Endothelial cell of umbilical vein (primary cell): ENCODE data around the gene RIOK3. TPM values are rescaled to one million over a fixed set of nuclear protein-coding genes. Genes with fewer than 3 reads are reported as not detected.

Source experiments
- BruUV-seq: library from RNA; stranded (reverse); fragments of 400-500 nt; replicated peaks from 2 replicates; lab custom pipeline; 2021; lab: Mats Ljungman, UMichigan
- CTCF ChIA-PET: fragments of 300-600, 350-600 bp; sonication (Branson Sonifier 250); formaldehyde crosslinking; loops from one replicate; lab custom pipeline; 2021; ENCODE audit warnings: antibody characterized with exemption, inconsistent platforms; lab: Charles Lee
- POLR2A ChIA-PET: fragments of 300-600, 350-600 bp; sonication (Branson Sonifier 250); formaldehyde crosslinking; loops from one replicate; lab custom pipeline; 2021; ENCODE audit warnings: antibody characterized with exemption, inconsistent platforms; lab: Charles Lee
- DNase-seq: peaks from one replicate; pipeline ENCODE4 v3.0.0-alpha.2; 2011; ENCODE audit warnings: low read depth, low spot score
- FAIRE-seq: peaks from 2 replicates; lab custom pipeline; 2011; peaks lifted over from hg19 to GRCh38; lab: Jason Lieb, UNC
- H2AFZ ChIP-seq: 2 replicates; pipeline ENCODE4 v1.6.0; 2012; ENCODE audit warnings: low read depth, low read length, control low read depth, inconsistent platforms
- H3K27ac ChIP-seq: 2 replicates; pipeline ENCODE4 v1.5.1; 2011; ENCODE audit warnings: low read depth, mild to moderate bottlenecking, control low read depth, low read length, moderate library complexity; ENCODE audit not compliant: insufficient read depth
- H3K27me3 ChIP-seq, 2 experiments: 2 replicates each; pipeline versions ENCODE4 v1.6.0 to v1.6.1; 2011; ENCODE audit warnings: low read length in 2 of 2, mixed read lengths in 1 of 2; ENCODE audit not compliant: control insufficient read depth in 2 of 2, insufficient read depth in 2 of 2
- H3K36me3 ChIP-seq, 2 experiments: 2 replicates in 1 of 2; 3 replicates in 1 of 2; pipeline ENCODE4 v1.5.1; 2011; ENCODE audit warnings: low read length in 2 of 2, mild to moderate bottlenecking in 1 of 2, moderate library complexity in 1 of 2; ENCODE audit not compliant: control insufficient read depth in 2 of 2, insufficient read depth in 2 of 2; ENCODE audit errors: extremely low read depth in 1 of 2
- H3K4me1 ChIP-seq: 3 replicates; pipeline ENCODE4 v1.5.1; 2011; ENCODE audit warnings: mild to moderate bottlenecking, low read length; ENCODE audit not compliant: control insufficient read depth, insufficient read depth; ENCODE audit errors: extremely low read depth
- H3K4me2 ChIP-seq: 2 replicates; pipeline ENCODE4 v1.6.1; 2011; ENCODE audit warnings: low read length, control low read depth, mixed read lengths; ENCODE audit not compliant: insufficient read depth
- H3K4me3 ChIP-seq, 3 experiments: fragments of 200-600 bp in 1 of 3; sonication (generic), shearing (Covaris generic) in 1 of 3; replicated peaks in 1 of 3; 2 replicates each; pipeline ENCODE4 v1.5.1; 2011 to 2016; ENCODE audit warnings: control low read depth in 3 of 3, low read length in 3 of 3, mild to moderate bottlenecking in 2 of 3, inconsistent platforms in 1 of 3, low read depth in 1 of 3, moderate library complexity in 1 of 3; ENCODE audit not compliant: insufficient read depth in 1 of 3
- H3K79me2 ChIP-seq: 2 replicates; pipeline ENCODE4 v1.6.0; 2012; ENCODE audit warnings: low read length, inconsistent platforms; ENCODE audit not compliant: control insufficient read depth, insufficient read depth
- H3K9ac ChIP-seq: replicated peaks from 2 replicates; pipeline ENCODE3; 2011; ENCODE audit warnings: low read length, control low read depth; ENCODE audit not compliant: insufficient read depth; ENCODE audit errors: extremely low read depth
- H3K9me1 ChIP-seq: replicated peaks from 3 replicates; pipeline ENCODE4 v1.6.0; 2011; ENCODE audit warnings: mild to moderate bottlenecking, low read length; ENCODE audit not compliant: control insufficient read depth, insufficient read depth; ENCODE audit errors: extremely low read depth
- H3K9me3 ChIP-seq: replicated peaks from 2 replicates; pipeline ENCODE4 v1.5.1; 2012; ENCODE audit warnings: low read length, inconsistent platforms; ENCODE audit not compliant: control insufficient read depth, insufficient read depth
- H4K20me1 ChIP-seq: replicated peaks from 2 replicates; pipeline ENCODE3; 2011; ENCODE audit warnings: mild to moderate bottlenecking, low read length; ENCODE audit not compliant: control insufficient read depth, insufficient read depth; ENCODE audit errors: extremely low read depth
- EZH2 ChIP-seq: IDR thresholded peaks from 2 replicates; pipeline ENCODE4 v1.6.1; 2012; ENCODE audit warnings: borderline replicate concordance, low read depth, mild to moderate bottlenecking, moderate library complexity, low read length, inconsistent platforms; ENCODE audit not compliant: severe bottlenecking
- FOS ChIP-seq: IDR thresholded peaks from 2 replicates; pipeline ENCODE4 v1.6.1; 2011; ENCODE audit warnings: mild to moderate bottlenecking, low read length, moderate library complexity, borderline replicate concordance; ENCODE audit not compliant: insufficient read depth
- GATA2 ChIP-seq: IDR thresholded peaks from 2 replicates; pipeline ENCODE4 v1.7.0; 2011; ENCODE audit warnings: low read depth, mild to moderate bottlenecking, moderate library complexity, mixed read lengths, low read length; ENCODE audit not compliant: insufficient read length, insufficient read depth
- JUN ChIP-seq: IDR thresholded peaks from 2 replicates; pipeline ENCODE4 v1.6.1; 2011; ENCODE audit warnings: borderline replicate concordance, low read depth; ENCODE audit not compliant: insufficient read length, insufficient read depth
- MAX ChIP-seq: IDR thresholded peaks from 2 replicates; pipeline ENCODE4 v1.6.1; 2011; ENCODE audit not compliant: insufficient read depth, insufficient read length
- MYC ChIP-seq: IDR thresholded peaks from one replicate; pipeline ENCODE4 v1.6.1; 2011; ENCODE audit warnings: mild to moderate bottlenecking, low read depth, low read length
- POLR2A ChIP-seq: IDR thresholded peaks from 2 replicates; pipeline ENCODE4 v1.6.1; 2012; ENCODE audit warnings: low read depth, mild to moderate bottlenecking, control low read depth, low read length
- POLR2AphosphoS5 ChIP-seq: IDR thresholded peaks from 2 replicates; pipeline ENCODE4 v1.6.1; 2012; ENCODE audit warnings: low read depth, mild to moderate bottlenecking, control low read depth, low read length, moderate library complexity; ENCODE audit not compliant: insufficient read depth
- dilution Hi-C: fragments of 300-500 bp; cut with MboI; formaldehyde crosslinking; loops from one replicate; pipeline ENCODE4 v1.15.0; 2019; ENCODE audit warnings: low sequenced_read_pairs; ENCODE audit not compliant: extremely low pct_ligation_motif_present
- intact Hi-C: fragments of 100-400 bp; cut with micrococcal nuclease; formaldehyde crosslinking; loops from one replicate; pipeline ENCODE4 v1.10.0; 2022
- polyA plus RNA-seq, 4 experiments: library from polyadenylated mRNA; depleted of rRNA in 3 of 4; stranded (reverse) in 3 of 4; unstranded in 1 of 4; fragments of >200 nt; gene quantifications; 2 replicates each; pipeline versions ENCODE4 v1.2.1 to v1.2.3, GENCODE V29; 2011 to 2012; ENCODE audit warnings: missing spikeins in 1 of 4
- total RNA-seq: library from RNA; stranded (reverse); gene quantifications from 2 replicates; pipeline ENCODE4 v1.2.3, GENCODE V29; 2021
- TF ChIP-seq, protein P1 (sequence below), 2 donors: IDR thresholded peaks; 1 replicate in 1 of 2; 2 replicates in 1 of 2; pipeline ENCODE4 v1.5.1; 2011; ENCODE audit warnings: low read length in 2 of 2, mild to moderate bottlenecking in 2 of 2, moderate library complexity in 2 of 2, control low read depth in 1 of 2, inconsistent platforms in 1 of 2, low read depth in 1 of 2; ENCODE audit not compliant: insufficient read depth in 1 of 2; ENCODE audit errors: extremely low read depth in 1 of 2

The RIOK3 gene
- total and polyA plus RNA-seq, 2 donors (not counting 3 experiments of a cell fraction or from before 2014, with no cell fraction given), result 14.8 to 50.7 TPM

DNA sequence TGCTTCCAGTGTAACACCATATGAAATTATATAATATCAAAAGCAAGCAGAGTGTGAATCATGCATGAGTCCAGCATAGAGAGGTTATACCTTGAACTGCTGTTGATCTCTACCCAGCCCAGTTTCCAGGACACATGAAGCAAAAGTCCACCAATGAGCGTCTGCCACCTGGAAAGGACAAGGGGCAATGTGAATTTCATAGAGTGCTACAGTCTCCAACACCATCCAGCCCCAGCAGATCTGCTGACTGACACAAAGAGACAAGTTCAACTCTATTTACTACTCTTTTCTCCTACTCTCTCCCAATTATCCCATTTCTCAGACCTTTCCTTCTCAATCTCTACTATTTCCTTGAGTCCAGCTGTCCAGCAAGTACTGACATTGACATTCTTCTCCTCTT is 31.8 kb upstream of the RIOK3 start:
- Histone ChIP-seq H3K27ac (no peak overlapping the region), H3K9me3 (no peaks in the 10 kb centered on the region), H3K27me3 (no peaks in the 10 kb centered on the region), H3K9me1 (no peaks in the 10 kb centered on the region), H3K79me2 (no peaks in the 10 kb centered on the region), H3K4me1 (no peaks in the 10 kb centered on the region), H4K20me1 (no peaks in the 10 kb centered on the region), H3K4me3 (no peak overlapping the region), H3K9ac (no peak overlapping the region), H3K4me2 (no peak overlapping the region), H3K36me3 (no peaks in the 10 kb centered on the region), H2AFZ (no peak overlapping the region)
- ChIA-PET POLR2A (no interaction called here), CTCF (interaction anchor here (1.5 to 1.6 kb wide), 2 partner anchors 10 to 290 kb away, joined by 4 to 6 read pairs; no protein-coding TSS in a partner anchor)
- dilution Hi-C loops, result no loop called here
- no TSS peak for BruUV-seq
- no peak for FAIRE-seq
- intact Hi-C loops, result no loop called here
- no peak for DNase-seq
- TF ChIP-seq GATA2, result no peak
- TF ChIP-seq JUN, result no peak
- TF ChIP-seq MAX, result no peak
- no peak for TF ChIP-seq POLR2A
- no peak for TF ChIP-seq FOS
- no peak for TF ChIP-seq POLR2AphosphoS5
- no peak for TF ChIP-seq MYC
- TF ChIP-seq, protein P1, sequence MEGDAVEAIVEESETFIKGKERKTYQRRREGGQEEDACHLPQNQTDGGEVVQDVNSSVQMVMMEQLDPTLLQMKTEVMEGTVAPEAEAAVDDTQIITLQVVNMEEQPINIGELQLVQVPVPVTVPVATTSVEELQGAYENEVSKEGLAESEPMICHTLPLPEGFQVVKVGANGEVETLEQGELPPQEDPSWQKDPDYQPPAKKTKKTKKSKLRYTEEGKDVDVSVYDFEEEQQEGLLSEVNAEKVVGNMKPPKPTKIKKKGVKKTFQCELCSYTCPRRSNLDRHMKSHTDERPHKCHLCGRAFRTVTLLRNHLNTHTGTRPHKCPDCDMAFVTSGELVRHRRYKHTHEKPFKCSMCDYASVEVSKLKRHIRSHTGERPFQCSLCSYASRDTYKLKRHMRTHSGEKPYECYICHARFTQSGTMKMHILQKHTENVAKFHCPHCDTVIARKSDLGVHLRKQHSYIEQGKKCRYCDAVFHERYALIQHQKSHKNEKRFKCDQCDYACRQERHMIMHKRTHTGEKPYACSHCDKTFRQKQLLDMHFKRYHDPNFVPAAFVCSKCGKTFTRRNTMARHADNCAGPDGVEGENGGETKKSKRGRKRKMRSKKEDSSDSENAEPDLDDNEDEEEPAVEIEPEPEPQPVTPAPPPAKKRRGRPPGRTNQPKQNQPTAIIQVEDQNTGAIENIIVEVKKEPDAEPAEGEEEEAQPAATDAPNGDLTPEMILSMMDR (IDR thresholded peaks at IDR 0.05; ENCODE audit: extremely low read depth in 1 of 2, insufficient read depth in 1 of 2, low read depth in 1 of 2, low read length in 2 of 2), result no peak
- no peak for TF ChIP-seq EZH2
